ENCODE data around the gene PTGES.
A peak's percentile ranks its signal among the peaks of the same experiment; 100 is the strongest.
"Not testable (repeated sequence)": the region's sequence is repeated elsewhere in the genome, so short reads cannot be mapped to it uniquely, and the experiment has no call there.

PTGES gene, protein sequence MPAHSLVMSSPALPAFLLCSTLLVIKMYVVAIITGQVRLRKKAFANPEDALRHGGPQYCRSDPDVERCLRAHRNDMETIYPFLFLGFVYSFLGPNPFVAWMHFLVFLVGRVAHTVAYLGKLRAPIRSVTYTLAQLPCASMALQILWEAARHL

DNA sequence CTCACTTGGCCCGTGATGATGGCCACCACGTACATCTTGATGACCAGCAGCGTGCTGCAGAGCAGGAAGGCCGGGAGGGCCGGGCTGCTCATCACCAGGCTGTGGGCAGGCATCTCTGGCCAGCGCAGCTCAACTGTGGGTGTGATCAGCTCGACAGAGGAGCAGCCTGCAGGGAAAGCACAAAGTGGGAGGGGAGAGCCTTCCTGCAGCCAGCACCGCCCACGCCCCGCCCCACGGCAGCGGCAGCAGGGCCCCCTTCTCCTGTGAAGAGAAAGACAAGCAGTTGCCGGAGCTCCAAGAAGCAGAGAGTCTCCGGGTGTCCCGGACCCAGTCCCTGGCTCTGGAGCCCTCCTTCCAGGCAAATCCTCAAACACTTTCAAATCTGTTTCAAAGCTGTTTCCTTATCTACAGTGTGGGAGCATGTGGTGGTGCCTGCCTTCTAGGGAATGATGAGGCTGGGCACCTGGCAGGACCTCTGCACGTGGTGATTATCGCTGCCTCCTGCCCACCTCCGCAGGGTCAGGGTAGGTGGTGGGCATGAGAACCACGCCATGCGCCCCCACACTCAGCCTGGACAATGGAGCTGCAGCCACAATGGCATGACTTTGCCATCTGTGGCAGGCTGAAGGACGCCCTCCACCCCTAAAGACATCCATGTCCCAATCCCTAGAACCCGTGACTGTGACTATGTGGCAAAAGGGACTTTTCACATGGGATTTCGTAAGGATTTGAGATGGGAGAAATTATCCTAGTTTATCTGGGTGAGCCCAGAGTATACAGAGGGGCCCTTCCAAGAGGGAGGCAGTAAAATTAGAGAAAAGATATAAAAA lies at the start of gene PTGES:
Gene PTGES (minus strand): TSS at position 143 of the 830 bp plus-strand sequence. CDS start 30 bp downstream, at position 113.
- DNase-seq (ENCODE audit: low read depth) = no peak

DNA sequence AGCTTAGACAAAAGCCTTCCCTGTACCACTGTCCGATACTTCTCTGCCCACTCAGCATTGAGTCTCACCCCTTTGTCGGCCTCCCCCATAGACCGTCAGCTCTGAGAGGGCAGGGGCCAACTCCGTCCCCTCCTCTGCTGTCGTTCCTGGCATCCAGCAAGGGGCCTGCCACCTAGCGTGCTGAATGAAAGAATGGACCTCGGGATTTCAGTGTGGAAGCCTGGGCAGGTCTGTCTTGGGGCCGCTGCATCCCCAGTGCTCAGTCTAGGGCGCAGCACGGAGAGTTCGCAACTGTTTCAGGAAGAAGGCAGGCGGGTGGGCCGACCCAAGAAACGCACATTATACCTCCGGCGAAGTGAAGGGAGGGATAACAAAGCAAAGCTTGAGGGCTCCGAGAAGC lies 48.7 kb upstream of the PTGES start:
- DNase-seq (ENCODE audit: low read depth) = no peak

DNA sequence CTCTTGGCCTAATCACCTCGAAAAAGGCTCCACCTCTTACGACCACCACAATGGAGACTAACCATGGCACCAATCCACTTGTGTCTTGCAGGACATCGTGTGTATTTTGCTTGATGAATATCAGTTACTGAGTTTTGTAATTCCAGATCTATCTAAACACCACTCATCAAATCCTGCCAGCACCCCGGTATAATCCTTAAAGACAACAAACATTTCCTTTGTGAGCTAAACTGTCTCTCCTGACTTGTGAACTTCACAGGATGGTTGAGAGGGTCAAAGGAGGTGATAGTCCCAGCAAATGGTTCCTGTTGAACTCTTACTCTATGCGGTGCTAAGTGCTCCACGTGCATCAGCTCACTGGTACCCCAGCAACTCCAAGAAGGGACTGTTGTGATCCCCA lies 46.1 kb upstream of the PTGES start:
- DNase-seq (ENCODE audit: low read depth) = no peak

DNA sequence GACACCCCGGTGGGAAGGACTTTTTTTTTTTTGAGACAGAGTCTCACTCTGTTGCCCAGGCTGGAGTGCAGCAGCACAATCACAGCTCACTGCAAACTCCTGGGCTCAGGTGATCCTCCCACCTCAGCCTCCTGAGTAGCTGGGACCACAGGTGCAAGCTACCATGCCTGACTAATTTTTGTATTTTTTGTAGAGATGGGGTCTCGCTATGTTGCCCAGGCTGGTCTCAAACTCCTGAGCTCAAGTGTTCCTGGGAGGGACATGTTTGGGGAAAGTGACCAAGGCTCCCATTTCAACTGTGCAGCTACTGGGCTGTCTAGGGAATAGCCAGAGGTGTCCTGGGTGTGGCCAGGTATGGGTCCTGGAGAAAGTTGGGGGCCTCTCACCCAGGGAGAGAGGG lies 43.2 kb upstream of the PTGES start:
- not testable (repeated sequence) for DNase-seq (ENCODE audit: low read depth)

DNA sequence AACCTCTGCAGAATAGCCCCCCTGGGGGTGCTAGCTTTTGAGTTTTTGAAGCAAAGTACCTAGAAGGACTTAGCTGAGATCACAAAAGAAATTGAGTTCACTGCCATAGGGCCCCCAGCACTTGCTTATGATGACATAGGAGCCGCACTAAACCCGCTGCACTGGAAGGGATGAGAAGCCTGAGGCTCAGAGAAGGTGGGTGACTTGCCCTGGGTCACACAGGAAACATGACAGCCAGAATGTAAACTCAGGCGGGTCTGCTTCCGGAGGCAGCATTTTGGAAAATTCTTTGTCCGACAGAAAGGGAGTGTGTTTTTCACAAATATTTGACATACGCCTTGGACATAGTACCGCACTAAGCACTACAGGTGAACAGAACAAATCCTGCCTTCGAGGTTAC lies 41.7 kb upstream of the PTGES start:
- DNase-seq (ENCODE audit: low read depth) = no peak

DNA sequence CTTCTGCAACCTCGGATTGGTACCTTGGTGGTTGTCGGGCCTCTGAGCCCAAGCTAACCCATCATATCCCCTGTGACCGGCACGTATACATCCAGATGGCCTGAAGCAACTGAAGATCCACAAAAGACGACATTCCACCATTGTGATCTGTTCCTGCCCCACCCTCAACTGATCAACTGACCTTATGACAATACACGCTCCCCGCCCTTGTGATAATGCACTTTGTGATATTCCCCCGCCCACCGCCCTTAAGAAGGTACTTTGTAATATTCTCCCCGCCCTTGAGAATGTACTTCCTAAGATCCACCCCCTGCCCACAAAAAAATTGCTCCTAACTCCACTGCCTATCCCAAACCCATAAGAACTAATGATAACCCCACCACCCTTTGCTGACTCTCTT lies 33.6 kb upstream of the PTGES start:
- no peak for DNase-seq (ENCODE audit: low read depth)

DNA sequence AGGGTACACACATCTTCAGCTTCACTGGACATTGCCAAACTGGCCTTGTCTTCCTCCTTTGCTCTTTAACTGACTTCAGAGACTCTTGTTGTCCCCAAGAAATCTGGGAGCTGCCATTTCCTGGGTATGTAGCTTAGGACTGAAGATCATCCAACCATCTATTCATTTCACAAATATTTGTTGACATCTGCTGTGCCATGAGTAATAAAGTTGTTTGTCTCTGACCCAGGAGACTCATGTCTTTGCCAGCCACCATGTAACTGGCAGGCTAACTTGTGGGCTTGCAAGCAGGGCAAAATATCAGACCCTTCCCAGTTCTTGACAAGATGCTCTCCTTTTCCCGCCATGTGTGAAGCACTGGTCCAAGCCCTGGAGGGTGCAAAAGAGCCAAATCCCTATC lies 33.0 kb upstream of the PTGES start:
- DNase-seq (ENCODE audit: low read depth) = no peak

DNA sequence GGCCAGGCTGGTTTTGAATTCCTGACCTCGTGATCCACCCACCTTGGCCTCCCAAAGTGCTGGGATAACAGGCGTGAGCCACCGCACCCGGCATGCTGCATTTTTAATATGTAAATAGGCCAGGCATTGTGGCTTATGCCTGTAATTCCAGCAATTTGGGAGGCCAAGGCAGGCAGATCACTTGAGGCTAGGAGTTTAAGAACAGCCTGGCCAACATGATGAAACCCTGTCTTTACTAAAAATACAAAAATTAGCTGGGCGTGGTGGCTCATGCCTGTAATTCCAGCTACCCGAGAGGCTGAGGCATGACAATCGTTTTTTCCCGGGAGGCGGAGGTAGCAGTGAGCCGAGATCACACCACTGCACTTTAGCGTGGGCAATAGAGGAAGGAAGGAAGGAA lies 32.1 kb upstream of the PTGES start:
- DNase-seq (ENCODE audit: low read depth) = not testable (repeated sequence)

DNA sequence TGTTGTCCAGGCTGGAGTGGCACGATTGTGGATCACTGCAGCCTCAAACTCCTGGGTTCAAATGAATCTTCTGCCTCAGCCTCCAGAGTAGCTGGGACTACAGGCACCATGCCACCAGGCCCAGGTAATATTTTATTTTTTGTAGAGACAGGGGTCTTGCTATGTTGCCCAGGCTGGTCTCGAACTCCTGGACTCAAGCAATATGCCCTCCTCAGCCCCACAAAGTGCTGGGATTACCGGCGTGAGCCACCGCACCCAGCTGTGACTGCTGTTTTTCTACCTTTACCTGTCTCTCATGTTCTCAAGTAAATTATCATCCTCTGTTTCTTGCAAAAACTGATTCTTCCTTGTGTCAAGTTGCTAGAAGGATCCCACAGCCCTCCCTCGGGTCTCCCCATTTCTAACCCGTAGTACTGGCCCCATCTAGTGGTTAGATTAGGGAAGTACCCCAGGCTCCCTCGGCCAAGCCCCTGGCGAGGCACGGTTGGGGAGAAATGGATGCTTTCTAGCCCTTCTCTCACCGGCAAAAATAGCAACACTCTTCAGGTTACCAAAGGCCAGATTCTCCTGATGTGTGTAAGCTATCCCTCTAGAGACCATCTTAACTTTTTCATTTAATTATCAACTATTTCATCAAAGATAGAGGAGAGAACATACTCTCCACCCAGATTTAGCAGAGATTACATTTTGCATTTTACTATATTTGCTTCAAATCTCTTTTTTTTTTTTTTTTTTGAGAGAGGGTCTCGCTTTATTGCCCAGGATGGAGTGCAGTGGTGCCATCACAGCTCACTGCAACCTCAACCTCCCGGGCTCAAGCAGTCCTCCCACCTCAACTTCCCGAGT lies 30.9 kb upstream of the PTGES start:
- peak; percentile 49 for DNase-seq (ENCODE audit: low read depth)

DNA sequence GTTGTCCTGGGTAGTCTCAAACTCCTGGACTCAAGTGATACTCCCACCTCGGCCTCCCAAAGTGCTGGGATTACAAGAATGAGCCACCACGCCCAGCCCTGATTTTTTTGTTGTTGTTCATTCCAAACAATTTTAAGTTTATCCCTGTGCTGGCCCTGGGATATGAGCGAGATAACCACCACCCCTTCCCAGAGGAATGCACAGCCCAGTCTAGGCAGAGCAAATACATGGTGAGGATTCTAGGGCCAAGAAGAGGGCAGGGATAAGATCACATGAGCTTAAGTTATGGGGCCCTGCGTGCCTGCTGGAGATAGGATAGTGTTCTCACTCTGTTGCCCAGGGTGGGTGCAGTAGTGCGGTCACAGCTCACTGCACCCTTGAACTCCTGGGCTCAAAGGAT lies 29.1 kb upstream of the PTGES start:
- DNase-seq (ENCODE audit: low read depth) = no peak

DNA sequence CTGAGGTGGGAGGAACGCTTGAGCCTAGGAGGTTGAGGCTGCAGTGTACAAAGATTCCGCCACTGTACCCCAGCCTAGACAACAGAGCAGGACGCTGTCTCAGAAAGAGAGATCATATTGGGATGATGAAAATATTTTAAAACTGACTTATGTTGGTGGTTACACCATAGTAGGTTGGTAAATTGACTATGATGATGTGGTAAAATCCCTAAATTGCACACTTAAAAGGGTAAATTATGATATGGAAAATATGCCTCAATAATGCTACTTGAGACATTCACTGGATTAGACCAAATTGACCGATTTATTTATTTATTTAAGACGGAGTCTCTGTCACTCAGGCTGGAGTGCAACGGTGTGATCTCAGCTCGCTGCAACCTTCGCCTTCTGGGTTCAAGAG lies 28.3 kb upstream of the PTGES start:
- no peak for DNase-seq (ENCODE audit: low read depth)

DNA sequence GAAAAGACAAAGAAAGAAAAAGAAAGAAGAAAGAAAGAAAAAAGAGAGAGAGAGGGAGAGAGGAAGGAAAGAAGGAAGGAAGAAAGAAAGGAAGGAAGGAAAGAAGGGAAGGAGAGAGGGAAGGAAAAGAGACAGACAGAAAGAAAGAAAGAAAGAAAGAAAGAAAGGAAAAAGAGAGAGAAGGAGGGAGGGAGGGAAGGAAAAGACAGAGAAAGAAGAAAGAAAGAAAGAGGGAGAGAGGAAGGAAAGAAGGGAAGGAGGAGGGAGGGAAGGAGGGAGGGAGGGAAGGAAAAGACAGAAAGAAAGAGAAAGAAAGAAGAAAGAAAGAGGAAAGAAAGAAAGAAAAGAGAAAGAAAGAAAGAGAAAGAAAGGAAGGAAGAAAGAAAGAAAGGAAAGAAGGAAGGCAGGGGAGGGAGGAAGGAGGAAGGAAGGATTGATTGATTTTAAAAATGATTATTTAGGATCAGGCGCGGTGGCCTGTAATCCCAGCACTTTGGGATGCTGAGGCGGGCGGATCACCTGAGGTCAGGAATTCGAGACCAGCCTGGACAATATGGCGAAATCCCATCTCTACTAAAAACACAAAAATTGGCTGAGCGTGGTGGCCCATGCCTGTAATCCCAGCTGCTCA lies 26.8 kb upstream of the PTGES start:
- DNase-seq (ENCODE audit: low read depth) = no peak

DNA sequence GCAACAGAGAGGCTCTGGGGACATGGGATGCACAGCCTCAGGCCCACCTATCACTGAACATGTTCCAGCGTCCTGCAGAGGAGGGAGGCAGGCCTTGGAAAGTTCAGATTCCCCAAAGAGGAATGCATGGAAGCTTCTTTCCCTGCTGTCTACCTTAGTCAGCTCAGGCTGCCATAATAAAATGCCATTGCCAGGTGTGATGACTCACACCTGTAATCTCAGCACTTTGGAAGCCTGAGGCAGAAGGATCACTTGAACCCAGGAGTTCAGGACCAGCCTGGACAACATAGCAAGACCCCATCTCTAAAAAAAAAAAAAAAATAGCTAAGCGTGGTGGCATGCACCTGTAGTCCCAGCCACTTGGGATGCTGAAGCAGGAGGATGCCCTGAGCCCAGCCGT lies 25.6 kb upstream of the PTGES start:
- no peak for DNase-seq (ENCODE audit: low read depth)

DNA sequence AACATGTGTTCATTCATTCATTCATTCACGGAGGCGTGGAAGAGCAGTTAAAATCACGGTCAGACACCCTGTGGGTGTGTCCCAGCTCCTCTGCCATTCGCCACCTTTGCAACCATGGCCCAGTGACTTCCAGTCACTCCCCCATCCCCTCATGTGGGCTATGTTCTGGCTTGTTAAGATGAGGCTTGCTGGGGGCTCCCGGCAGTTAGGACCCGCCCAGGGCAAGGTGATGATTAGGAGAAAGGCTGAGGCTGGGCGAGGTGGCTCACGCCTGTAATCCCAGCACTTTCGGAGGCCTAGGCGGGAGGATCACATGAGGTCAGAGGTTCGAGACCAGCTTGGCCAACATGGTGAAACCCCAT lies 24.9 kb upstream of the PTGES start:
- no peak for DNase-seq (ENCODE audit: low read depth)

DNA sequence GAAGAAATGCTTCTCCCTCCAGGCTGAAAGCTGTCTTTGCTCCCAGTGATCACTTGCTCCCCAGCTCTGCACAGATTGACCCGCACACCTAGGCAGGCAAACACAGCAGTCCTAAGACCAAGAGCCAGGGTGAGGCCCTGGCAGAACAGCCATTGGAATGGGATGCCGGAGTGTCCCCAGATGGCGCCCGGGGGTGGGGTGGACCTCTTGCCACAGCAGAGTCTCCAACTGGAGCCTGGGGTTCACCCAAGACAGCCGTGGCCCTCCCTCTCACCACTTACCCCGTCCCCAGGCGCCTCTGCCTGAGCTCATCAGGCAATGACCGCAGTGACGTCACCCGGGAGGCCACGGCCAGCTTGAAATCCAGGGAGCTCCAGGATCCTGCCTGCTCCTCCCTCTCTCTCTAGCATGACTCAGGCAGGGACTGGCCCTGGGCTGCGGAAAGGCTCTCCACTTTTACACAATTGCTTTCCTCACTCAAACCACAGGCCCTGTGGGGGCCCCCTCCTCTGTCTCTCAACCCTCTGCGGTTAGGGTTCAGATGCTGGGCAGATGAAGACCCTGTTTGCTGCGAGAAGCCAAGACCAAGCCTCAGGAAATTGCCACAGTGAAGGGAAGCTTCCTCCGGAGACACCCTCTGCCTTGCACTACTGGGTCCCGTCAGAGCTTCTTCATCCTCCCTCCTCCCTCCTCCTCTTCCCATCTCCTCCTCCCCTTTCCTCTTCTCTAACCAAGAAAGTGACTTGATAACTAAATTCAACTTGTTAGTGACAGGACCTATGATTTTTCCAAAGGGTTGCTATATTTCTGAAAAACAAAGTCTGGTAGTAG lies 24.3 kb upstream of the PTGES start:
- DNase-seq (ENCODE audit: low read depth) = no peak

DNA sequence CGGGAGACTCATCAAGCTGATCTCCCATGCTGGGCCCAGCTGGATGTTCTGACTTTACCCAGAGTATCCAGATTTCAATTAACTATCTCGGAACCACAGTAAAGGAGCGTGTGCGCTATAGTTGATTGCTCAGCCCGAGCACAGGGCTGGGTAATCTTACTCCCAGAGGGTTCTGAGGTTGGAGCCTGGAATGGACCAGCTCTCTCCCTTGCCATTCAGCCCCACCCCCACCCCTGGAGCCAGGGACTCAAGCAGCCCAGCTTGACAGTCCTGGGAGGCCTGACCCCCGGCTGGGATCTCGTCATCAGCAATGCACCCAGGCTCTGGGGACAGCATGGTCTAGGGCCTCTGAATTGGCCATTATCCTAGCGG lies 23.7 kb upstream of the PTGES start:
- DNase-seq (ENCODE audit: low read depth) = no peak

DNA sequence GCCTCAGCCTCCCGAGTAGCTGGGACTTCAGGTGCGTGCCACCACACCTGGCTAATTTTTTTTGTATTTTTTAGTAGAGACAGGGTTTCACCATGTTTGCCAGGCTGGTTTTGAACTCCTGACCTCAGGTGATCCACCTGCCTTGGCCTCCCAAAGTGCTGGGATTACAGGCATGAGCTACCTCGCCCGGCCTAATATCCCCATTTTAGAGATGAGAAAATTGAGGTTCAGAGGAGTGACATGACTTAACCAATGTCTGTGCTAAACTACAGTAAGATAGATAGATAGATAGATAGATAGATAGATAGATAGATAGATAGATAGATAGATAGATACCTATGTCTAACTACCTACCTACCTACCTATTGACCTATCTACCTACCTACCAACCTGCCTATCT lies 23.3 kb upstream of the PTGES start:
- DNase-seq (ENCODE audit: low read depth) = not testable (repeated sequence)

DNA sequence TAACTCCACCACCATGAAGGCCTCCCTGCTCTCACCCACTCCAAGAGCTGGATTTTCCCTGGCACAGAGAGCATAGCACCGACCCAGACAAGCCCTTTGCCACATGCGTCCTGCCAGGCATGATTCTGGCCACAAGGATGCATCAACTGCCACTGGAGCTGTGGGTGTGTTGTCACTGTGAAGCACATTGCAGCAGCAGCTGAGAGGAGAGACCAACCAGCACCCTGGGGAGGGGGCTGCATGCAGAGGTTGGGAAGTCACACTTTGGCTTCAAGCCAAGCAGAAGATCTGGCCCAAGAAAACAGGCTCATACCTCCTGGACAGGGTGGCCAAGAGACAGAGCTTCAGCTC lies 22.6 kb upstream of the PTGES start:
- DNase-seq (ENCODE audit: low read depth) = no peak

DNA sequence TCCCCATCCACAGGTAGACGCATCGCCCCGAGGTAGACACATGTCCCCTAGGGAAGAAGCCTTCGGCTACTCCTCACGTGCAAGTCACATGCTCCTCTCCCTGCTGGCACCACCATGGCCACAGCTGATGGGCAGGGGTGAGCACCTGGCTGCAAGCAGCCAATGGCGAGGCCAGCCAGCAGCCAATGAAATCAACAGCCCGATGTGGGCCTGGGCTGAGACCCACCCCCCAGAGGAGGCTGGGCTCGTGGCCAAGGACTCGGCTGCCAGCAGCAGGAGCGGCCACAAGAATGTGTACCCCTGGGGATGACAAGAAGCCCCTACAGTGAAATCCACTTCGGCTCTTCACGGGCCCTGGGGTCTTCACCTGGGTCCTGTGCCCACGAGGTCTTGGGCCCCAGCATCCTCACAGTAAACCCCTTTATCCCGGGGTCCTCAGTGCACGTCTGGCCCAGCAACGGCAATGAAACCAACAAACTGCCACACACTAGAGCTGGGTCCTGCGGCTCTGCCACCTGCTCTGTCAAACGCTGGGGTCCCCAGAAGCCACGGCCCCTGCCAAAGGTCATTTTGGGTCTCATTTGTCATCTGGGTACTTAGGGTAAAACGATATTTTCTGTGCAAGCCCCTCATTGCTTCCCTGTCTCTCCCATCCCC lies 22.1 kb upstream of the PTGES start:
- no peak for DNase-seq (ENCODE audit: low read depth)

DNA sequence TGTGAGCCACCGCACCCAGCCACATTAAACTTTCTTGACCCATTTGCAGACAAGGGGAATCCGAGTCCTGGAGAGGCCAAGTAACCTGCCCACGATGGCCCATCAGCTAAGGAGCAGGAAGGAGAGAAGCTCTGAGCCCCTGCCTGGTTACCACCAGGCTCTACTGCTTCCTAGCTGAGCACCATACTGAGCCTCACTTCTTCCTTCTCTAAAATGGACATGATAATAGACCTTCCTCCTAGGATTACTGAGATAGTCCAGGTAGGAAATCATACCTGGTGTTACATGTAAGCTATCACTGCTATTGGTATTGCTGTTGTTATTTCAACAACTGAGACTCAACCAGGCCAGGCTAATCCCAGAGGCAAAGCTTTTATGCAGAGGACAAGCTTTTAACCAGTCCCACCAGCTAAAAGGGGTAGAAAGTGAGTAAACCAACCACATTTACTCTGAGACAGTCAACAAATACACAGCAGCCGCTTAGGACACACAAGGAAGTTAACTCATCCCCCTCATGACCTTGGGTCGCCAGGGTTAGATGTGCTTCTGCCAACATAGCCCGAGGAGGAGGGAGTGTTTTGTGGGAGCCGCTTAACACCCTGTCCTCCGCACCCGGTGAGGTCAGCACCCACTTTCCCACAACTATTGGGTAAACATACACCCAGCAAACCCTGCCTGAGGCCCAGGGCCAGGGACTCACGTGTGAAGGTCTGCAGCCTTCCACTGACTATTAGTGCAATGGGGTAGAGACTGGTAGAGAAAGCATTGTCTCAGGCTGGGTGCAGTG lies 20.6 kb upstream of the PTGES start:
- no peak for DNase-seq (ENCODE audit: low read depth)

DNA sequence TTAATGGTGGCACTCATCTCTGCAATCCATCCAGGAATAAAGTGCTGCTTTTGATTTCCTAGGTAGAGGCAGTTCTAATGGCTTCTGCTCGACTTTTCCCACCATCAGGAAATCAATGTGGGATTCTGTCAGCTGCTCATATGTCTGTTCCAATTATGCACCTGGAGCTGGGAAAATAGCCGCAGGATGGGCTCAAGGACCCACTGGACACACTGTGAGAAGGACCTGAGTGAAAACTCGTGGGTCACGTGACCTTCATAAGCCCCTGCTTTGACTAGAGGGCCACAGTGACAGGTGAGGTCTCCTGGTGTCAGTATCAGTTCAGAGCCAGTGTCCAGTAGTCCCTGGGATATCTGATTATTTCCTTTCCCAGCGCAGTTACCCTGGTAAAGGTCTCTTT lies 17.9 kb upstream of the PTGES start:
- DNase-seq (ENCODE audit: low read depth) = no peak
